NCI-H2107 (cell line): ENCODE measurements around the gene TMC3.

Experiments used
- DNase-seq: peaks from one replicate; lab custom pipeline; 2025; lab: John Stamatoyannopoulos, UW

TMC3 gene

DNA sequence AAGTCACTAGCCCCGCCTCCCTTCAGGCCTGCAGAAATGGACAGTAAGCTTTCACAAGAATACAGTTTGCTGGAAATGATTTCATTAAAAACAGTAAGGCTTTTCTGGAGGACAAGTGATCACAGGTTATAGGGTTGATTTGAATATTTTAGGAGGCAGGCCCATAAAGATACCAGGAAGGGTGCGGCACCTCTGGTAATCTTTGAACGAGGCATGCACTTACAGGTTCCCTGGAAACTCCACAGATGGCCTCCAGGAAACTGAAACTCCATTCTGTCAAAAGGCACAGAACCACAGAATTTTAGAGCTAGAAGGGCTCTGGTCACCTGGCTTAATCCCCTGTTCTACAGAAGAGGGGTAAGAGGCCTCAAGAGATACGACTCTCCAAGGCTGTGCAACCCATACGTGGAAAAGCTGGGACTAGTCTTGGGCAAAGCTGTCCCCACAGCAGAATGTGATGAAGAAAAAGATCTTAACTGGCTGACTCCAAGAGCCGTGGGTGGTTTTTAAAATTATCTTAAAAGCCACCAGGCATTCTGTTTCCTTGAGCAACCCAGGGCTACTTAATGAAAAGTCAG is 51.2 kb downstream of the TMC3 start:
- DNase-seq = no peak

DNA sequence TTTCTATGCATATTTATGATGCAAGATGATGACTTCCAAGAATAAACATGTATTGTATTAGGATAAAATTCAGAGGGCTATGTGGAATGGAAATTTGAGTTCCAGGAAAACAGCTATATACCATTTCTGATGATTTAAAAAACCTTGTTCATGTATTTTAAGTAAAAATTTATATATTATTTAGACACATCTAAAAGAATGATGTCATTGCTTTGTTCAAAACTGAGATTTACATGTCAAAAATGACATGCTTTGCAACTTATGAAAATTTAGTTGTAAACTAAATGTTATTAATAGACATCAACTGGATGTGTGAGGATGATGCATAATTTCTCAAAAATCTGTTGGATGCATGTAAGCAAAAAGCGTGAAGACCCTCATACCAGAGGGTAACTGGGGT is 52.3 kb downstream of the TMC3 start:
- no peak for DNase-seq

GRCh38 chr15:81317642-81318017 is 56.4 kb downstream of the TMC3 start:
- no peak for DNase-seq

GRCh38 chr15:81316267-81316666 is 57.7 kb downstream of the TMC3 start:
- no peak for DNase-seq

GRCh38 chr15:81315452-81316175 is 58.4 kb downstream of the TMC3 start:
- DNase-seq = no peak

- DNase-seq = no peak
These were observed 59.6 kb downstream of the TMC3 start for GRCh38 chr15:81314378-81314777.

DNA sequence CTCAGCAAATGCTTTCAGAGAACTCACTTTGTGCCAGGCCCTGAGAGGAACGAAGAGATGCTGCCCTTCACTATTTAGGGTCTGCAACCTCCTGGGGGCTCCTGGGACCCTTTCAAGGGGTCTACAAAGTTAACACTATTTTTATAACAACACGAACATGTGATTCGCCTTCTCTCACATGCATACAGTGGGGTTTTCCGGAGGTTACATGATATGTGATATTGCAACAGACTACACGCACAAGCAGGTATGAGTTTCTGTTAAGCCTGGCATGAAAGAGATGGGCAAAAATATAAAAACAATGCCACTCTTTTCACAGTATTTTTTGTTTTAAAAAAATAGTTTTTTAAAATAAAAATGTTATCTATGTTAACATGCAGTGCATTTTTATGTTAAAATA is 60.3 kb downstream of the TMC3 start:
- DNase-seq = no peak

DNA sequence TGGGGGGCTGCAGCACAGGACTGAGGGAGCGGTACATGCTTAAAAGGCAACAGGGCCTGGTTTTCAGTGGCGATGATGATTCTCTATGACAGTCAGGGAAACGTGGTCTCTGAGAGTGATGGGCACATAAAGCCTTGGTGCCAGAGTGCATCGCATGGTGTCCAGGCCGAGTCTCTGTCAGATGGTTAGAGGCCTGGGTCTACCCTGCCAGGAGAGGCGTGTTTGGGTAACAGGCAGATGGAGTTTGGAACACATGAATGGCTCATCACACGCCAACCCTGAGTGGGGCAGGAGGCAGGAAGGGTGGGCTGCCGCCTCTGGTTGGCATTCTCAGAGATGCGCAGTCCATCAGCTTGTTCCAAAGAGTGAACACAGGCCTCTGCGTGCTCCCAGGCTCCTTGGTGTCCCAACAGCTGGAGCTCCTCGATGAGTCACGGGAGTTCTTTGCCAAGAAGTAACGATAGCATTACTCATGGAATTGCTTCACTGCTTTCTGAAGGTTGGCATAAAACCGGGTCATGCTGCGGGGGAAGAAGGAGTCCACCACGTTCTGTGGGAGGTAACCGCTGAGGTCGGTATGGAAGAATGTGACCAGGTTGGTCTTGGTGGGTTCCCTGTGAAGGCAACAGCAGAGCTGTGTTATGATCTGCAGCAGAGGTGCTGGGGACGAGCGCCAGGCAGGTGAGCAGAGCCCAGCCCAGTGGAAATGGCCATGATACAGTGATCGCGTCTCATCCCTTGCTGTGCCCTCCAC is 61.0 kb downstream of the TMC3 start:
- no peak for DNase-seq

GRCh38 chr15:81311752-81312464 is 62.1 kb downstream of the TMC3 start:
- DNase-seq = no peak

DNA sequence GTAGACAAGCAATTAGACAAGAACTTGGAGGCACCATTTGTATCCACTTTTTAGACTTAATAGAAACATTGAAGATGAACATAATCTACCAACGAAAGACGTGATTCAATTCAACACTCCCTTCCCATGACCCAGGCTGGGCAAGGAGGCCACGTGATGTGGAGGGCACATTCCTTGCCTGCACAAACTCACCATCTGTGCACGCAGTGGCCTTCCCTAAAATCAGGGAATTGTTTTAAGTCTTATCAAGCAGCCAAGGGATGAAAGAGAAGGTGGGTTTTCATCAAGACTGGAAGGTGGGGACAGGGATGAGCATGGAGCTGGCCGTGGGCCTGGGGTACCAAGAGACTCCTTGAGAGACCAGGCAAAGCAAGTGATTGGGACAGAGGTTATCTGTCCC is 63.5 kb downstream of the TMC3 start:
- DNase-seq = no peak

- no peak for DNase-seq
These were observed 64.2 kb downstream of the TMC3 start for GRCh38 chr15:81309647-81310450.

- no peak for DNase-seq
These were observed 65.8 kb downstream of the TMC3 start for GRCh38 chr15:81308260-81308659.

- DNase-seq = no peak
These were observed 69.8 kb downstream of the TMC3 start for GRCh38 chr15:81304226-81304625.

DNA sequence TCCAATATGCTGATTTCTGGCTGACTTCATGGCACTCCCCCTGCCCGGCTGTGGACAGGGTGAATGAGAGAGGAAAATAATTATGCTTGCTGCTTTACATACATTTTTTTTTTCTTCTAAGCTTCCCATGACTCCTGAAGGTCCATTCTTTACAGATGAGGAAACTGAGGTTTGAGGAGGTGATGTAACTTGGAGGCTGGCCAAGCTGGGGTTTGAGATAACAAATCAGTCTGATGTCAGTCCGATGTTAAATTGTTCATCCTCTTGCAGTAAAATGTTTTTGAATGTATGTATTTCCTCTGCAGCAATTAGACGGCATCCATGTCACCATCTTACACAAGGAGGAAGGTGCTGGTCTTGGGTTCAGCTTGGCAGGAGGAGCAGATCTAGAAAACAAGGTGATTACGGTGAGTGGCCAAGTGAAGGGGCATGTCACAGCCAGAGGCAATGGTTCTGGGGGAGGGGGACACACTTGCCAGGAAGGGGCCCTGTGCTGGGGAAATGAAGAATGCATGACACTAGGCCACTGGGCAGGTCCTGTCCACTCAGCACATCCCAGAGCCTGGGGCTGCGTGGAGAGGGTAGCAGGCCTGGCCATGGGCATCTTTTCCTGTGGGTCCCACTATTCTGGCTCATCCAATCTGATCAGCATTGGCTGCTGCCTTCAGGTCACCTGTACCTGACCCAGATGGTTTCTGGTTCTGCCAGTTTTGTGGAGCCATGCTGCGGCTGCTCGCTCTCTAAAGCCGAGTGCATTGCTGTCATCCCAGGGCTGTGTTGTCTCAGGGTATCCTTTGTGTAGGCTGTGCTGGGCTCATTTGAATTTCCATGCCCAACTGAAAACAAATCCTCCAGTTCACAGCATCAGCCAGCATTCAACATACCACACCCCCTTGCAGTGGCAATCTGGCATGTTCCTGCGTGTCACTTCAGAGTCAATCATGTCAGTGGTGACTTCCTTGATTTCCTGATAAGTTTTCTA is 70.5 kb downstream of the TMC3 start:
- DNase-seq = no peak

- DNase-seq = no peak
These were observed 71.3 kb downstream of the TMC3 start for GRCh38 chr15:81302701-81303109.

GRCh38 chr15:81301815-81302399 is 72.1 kb downstream of the TMC3 start:
- DNase-seq = no peak

GRCh38 chr15:81301385-81301784 is 72.6 kb downstream of the TMC3 start:
- no peak for DNase-seq

GRCh38 chr15:81299630-81300273 is 74.3 kb downstream of the TMC3 start:
- no peak for DNase-seq

GRCh38 chr15:81299156-81299555 is 74.9 kb downstream of the TMC3 start:
- DNase-seq = no peak

GRCh38 chr15:81298611-81299010 is 75.4 kb downstream of the TMC3 start:
- no peak for DNase-seq
